ENCODE measurements around the gene ADA. TPM values are rescaled to one million over a fixed set of nuclear protein-coding genes. Genes with fewer than 3 reads are reported as not detected.

The ADA gene
- total and polyA plus RNA-seq, 2 of the 13 experiments (the other 11 are each of a cell fraction or from before 2014, with no cell fraction given), result 2.5 to 11.3 TPM

DNA sequence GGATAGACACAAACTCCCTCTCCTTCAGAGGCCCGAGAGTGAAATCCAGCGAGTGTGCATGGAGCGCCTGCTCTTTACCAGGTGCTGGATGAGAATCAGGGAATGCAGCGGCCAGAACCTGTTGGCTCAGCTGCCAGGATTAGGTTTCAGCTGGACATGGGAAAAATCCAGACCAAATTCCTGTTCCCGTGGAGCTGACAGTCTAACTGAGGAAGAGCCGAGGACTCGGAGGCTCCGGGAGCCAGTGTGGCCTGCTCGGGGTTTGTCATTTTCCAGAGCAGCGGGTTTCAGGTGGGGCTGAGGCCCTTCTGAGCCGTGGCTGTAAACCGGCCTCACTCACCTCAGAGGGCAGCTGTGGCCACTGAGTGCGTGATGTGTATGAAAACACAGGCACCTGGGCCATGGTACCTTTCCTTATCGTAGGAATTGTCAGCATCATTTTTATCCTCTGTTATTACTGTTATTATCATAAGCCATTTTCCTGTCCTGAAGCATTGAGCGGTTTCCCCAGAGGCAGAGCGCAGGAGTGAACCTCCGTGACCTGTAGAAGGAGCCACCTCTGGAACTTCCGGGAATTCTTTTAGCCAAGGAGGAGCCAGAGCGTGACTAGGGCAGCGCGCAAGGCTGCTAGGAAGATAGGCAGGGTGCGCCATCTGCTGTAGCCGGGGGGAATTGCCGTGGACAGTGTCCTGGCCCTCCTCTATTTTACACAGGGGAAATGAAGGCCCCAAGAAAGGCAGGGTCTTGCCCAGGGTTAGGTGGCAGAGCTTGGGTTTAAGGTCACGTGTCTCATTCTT, 41.8 kb downstream of the ADA start (continued):
- TF ChIP-seq, protein P1, sequence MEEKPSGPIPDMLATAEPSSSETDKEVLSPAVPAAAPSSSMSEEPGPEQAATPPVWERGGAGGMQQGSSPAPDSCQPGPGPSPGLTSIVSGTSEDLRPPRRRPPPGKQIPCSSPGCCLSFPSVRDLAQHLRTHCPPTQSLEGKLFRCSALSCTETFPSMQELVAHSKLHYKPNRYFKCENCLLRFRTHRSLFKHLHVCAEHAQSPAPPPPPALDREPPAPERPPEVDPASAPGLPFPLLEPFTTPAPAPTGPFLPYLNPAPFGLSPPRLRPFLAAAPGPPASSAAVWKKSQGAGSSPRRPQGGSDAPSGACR (CRISPR knock-in tag; IDR thresholded peaks at IDR 0.05), result peak; percentile 97
- TF ChIP-seq TGIF2 (CRISPR knock-in tag; IDR thresholded peaks at IDR 0.05) (peak; percentile 60; the same call in 1 of the 2 replicates), ZNF616 (CRISPR knock-in tag; IDR thresholded peaks at IDR 0.05; ENCODE audit: low read depth) (no peak), ZNF143 (CRISPR knock-in tag; IDR thresholded peaks at IDR 0.05) (0 out of 2 replicates have a peak, but pooled peaks have one; percentile 3), ZNF225 (CRISPR knock-in tag; IDR thresholded peaks at IDR 0.05) (no peak; the same call in none of the 2 replicates), ZNF17 (CRISPR knock-in tag; IDR thresholded peaks at IDR 0.05) (no peak), ZNF136 (CRISPR knock-in tag; IDR thresholded peaks at IDR 0.05; ENCODE audit: low read depth) (peak; percentile 91; the same call in 1 of the 2 replicates), SAFB2 (CRISPR knock-in tag; IDR thresholded peaks at IDR 0.05; ENCODE audit: borderline replicate concordance, low read depth) (peak; percentile 19; the same call in 1 of the 2 replicates), ZNF777 (CRISPR knock-in tag; IDR thresholded peaks at IDR 0.05) (no peak; the same call in 1 of the 2 replicates), RFXANK (CRISPR knock-in tag; IDR thresholded peaks at IDR 0.05) (peak; percentile 86), ZNF816 (CRISPR knock-in tag; IDR thresholded peaks at IDR 0.05; ENCODE audit: borderline replicate concordance) (peak; percentile 61; the same call in 1 of the 2 replicates), ZNF572 (CRISPR knock-in tag; IDR thresholded peaks at IDR 0.05) (no peak), BCL6 (CRISPR knock-in tag; IDR thresholded peaks at IDR 0.05) (peak; percentile 62)
- TF ChIP-seq, protein P2, sequence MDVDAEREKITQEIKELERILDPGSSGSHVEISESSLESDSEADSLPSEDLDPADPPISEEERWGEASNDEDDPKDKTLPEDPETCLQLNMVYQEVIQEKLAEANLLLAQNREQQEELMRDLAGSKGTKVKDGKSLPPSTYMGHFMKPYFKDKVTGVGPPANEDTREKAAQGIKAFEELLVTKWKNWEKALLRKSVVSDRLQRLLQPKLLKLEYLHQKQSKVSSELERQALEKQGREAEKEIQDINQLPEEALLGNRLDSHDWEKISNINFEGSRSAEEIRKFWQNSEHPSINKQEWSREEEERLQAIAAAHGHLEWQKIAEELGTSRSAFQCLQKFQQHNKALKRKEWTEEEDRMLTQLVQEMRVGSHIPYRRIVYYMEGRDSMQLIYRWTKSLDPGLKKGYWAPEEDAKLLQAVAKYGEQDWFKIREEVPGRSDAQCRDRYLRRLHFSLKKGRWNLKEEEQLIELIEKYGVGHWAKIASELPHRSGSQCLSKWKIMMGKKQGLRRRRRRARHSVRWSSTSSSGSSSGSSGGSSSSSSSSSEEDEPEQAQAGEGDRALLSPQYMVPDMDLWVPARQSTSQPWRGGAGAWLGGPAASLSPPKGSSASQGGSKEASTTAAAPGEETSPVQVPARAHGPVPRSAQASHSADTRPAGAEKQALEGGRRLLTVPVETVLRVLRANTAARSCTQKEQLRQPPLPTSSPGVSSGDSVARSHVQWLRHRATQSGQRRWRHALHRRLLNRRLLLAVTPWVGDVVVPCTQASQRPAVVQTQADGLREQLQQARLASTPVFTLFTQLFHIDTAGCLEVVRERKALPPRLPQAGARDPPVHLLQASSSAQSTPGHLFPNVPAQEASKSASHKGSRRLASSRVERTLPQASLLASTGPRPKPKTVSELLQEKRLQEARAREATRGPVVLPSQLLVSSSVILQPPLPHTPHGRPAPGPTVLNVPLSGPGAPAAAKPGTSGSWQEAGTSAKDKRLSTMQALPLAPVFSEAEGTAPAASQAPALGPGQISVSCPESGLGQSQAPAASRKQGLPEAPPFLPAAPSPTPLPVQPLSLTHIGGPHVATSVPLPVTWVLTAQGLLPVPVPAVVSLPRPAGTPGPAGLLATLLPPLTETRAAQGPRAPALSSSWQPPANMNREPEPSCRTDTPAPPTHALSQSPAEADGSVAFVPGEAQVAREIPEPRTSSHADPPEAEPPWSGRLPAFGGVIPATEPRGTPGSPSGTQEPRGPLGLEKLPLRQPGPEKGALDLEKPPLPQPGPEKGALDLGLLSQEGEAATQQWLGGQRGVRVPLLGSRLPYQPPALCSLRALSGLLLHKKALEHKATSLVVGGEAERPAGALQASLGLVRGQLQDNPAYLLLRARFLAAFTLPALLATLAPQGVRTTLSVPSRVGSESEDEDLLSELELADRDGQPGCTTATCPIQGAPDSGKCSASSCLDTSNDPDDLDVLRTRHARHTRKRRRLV (CRISPR knock-in tag; IDR thresholded peaks at IDR 0.05), result no peak
- TF ChIP-seq, protein P3, sequence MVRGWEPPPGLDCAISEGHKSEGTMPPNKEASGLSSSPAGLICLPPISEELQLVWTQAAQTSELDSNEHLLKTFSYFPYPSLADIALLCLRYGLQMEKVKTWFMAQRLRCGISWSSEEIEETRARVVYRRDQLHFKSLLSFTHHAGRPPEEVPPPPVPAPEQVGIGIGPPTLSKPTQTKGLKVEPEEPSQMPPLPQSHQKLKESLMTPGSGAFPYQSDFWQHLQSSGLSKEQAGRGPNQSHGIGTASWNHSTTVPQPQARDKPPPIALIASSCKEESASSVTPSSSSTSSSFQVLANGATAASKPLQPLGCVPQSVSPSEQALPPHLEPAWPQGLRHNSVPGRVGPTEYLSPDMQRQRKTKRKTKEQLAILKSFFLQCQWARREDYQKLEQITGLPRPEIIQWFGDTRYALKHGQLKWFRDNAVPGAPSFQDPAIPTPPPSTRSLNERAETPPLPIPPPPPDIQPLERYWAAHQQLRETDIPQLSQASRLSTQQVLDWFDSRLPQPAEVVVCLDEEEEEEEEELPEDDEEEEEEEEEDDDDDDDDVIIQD (CRISPR knock-in tag; IDR thresholded peaks at IDR 0.05; ENCODE audit: low read depth), result peak; percentile 86; the same call in 1 of the 2 replicates
- TF ChIP-seq, protein P4, sequence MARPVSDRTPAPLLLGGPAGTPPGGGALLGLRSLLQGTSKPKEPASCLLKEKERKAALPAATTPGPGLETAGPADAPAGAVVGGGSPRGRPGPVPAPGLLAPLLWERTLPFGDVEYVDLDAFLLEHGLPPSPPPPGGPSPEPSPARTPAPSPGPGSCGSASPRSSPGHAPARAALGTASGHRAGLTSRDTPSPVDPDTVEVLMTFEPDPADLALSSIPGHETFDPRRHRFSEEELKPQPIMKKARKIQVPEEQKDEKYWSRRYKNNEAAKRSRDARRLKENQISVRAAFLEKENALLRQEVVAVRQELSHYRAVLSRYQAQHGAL (CRISPR knock-in tag; IDR thresholded peaks at IDR 0.05; ENCODE audit: not compliant biosample characterization), result no peak

Measured in HepG2 (cell line).